ENCODE measurements around the gene KRTAP4-5. TPM values are rescaled to one million over a fixed set of nuclear protein-coding genes. Genes with fewer than 3 reads are reported as not detected.
"Not testable (repeated sequence)": the region's sequence is repeated elsewhere in the genome, so short reads cannot be mapped to it uniquely, and the experiment has no call there.

KRTAP4-5 gene
- total RNA-seq, 1 donor from 2014 or later, result not detected

- not testable (repeated sequence) for ATAC-seq
Observed at GRCh38 chr17:41148971-41149651, 514 bp downstream of the KRTAP4-5 start.

GRCh38 chr17:41147531-41148204, 2.0 kb downstream of the KRTAP4-5 start:
- DNase-seq, result no peak
- intact Hi-C loops (cut with micrococcal nuclease), result no loop called here
- ATAC-seq, result no peak

More at GRCh38 chr17:41148971-41149651, 514 bp downstream of the KRTAP4-5 start:
- intact Hi-C loops (cut with micrococcal nuclease); DNase-seq: not testable (repeated sequence)

GRCh38 chr17:41145261-41145660, 4.4 kb downstream of the KRTAP4-5 start:
- intact Hi-C loops (cut with micrococcal nuclease), result no loop called here
- DNase-seq, result no peak
- no peak for ATAC-seq

- intact Hi-C loops (cut with micrococcal nuclease), result no loop called here
- DNase-seq, result no peak
- ATAC-seq, result no peak
Observed at GRCh38 chr17:41144846-41145245, 4.8 kb downstream of the KRTAP4-5 start.

GRCh38 chr17:41141361-41141760, 8.3 kb downstream of the KRTAP4-5 start:
- ATAC-seq (no peak), DNase-seq (no peak)
- intact Hi-C loops (cut with micrococcal nuclease), result no loop called here

- intact Hi-C loops (cut with micrococcal nuclease), result no loop called here
Observed at GRCh38 chr17:41140360-41141131, 9.1 kb downstream of the KRTAP4-5 start, which contains the start of gene KRTAP4-6. Gene KRTAP4-6 (minus strand): TSS chr17:41140544. CDS start chr17:41140487, 57 bp downstream.

GRCh38 chr17:41139865-41140264, 9.8 kb downstream of the KRTAP4-5 start:
- intact Hi-C loops (cut with micrococcal nuclease); ATAC-seq; DNase-seq: not testable (repeated sequence)

More at GRCh38 chr17:41140360-41141131, 9.1 kb downstream of the KRTAP4-5 start, which contains the start of gene KRTAP4-6:
- ATAC-seq, result no peak
- no peak for DNase-seq

GRCh38 chr17:41133880-41134735, 15.5 kb downstream of the KRTAP4-5 start:
- DNase-seq (no peak), ATAC-seq (no peak)
- intact Hi-C loops (cut with micrococcal nuclease), result no loop called here

- DNase-seq (no peak), ATAC-seq (no peak)
- intact Hi-C loops (cut with micrococcal nuclease), result no loop called here
Observed at GRCh38 chr17:41131979-41132378, 17.6 kb downstream of the KRTAP4-5 start.

GRCh38 chr17:41127371-41127770, 22.3 kb downstream of the KRTAP4-5 start:
- no peak for DNase-seq
- no peak for ATAC-seq
- intact Hi-C loops (cut with micrococcal nuclease), result no loop called here

- DNase-seq, result no peak
- no peak for ATAC-seq
- intact Hi-C loops (cut with micrococcal nuclease), result no loop called here
Observed at GRCh38 chr17:41126412-41126811, 23.2 kb downstream of the KRTAP4-5 start.

GRCh38 chr17:41125064-41125463, 24.6 kb downstream of the KRTAP4-5 start:
- DNase-seq (no peak), ATAC-seq (no peak)
- intact Hi-C loops (cut with micrococcal nuclease), result no loop called here

- intact Hi-C loops (cut with micrococcal nuclease); ATAC-seq; DNase-seq: not testable (repeated sequence)
Observed at GRCh38 chr17:41123991-41124371, 25.6 kb downstream of the KRTAP4-5 start, which contains the start of gene KRTAP4-12. Gene KRTAP4-12 (minus strand): TSS chr17:41124182. CDS start chr17:41124122, 60 bp downstream.

GRCh38 chr17:41123292-41123990, 26.2 kb downstream of the KRTAP4-5 start:
- DNase-seq; ATAC-seq; intact Hi-C loops (cut with micrococcal nuclease): not testable (repeated sequence)

GRCh38 chr17:41121742-41122141, 27.9 kb downstream of the KRTAP4-5 start:
- ATAC-seq, result no peak
- intact Hi-C loops (cut with micrococcal nuclease), result no loop called here
- no peak for DNase-seq

GRCh38 chr17:41119696-41120690, 29.6 kb downstream of the KRTAP4-5 start:
- intact Hi-C loops (cut with micrococcal nuclease); DNase-seq; ATAC-seq: not testable (repeated sequence)

- DNase-seq (no peak), ATAC-seq (no peak)
- intact Hi-C loops (cut with micrococcal nuclease), result no loop called here
Observed at GRCh38 chr17:41118721-41119120, 30.9 kb downstream of the KRTAP4-5 start.
